ENCODE results near the gene RNF141.

RNF141 gene

DNA sequence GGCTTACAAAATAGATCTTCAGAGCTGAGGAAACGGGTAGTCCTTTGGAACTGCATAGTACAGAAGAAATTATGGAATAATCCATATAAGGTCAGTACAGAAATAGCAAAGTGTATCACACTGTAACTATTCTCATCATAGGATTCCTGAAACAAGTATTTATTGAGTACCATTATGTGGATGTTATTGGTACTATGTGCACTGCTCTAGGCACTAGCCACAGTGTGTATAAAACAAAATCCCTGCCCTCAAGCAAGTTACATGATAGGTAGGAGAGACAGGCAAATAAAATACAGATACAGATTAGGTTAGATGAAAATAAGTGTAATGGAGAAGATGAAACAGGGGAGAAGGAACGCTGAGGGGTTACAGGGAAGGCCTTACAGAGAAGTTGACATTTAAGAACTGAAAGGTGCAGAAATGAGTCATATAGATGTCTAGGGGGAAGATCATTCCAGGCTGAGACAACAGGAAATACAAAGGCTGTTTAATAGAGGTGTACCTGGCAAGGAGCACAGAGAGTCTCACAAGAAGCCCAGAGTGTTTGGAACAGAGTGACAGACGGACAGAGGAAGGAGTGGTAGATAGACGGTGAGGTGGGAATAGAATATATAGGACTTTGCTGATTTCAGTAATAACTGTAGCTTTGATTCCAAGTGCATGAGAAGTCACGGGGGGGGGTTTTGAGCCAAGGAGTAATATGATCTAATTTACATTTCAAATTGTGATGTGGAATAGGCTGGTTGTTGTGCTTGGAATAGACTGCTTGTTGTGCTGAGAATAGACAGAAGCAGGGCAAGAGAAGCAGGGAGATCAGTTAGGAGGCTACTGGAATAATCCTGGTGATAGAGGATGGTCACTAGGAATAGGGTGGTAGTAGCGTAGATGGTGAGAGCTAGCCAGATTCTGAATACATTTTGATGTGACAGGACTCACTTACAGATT, 13.7 kb downstream of the RNF141 start:
- H4K91ac ChIP-seq (ENCODE audit: low read depth, low read length, poor library complexity), result no peak overlapping the region
- H2BK15ac ChIP-seq (ENCODE audit: low read length), result no peak overlapping the region
- H4K8ac ChIP-seq (ENCODE audit: low read depth, low read length), result no peak overlapping the region
- peaks cover 1 to 86% of the 10 kb centered on the region in 2 donors for H3K36me3 ChIP-seq (replicated peaks in 1 of 2; ENCODE audit: control insufficient read depth in 2 of 2, insufficient read depth in 2 of 2, low read length in 2 of 2)
- WGBS, 2 donors (ENCODE audit: extremely low coverage in 2 of 2, insufficient read length in 2 of 2, insufficient replicate concordance in 1 of 2), result no CpG with 5 or more reads among the region's 6 CpGs
- no peak overlapping the region for H3K4me2 ChIP-seq (ENCODE audit: insufficient read depth, low read length, poor library complexity, severe bottlenecking)
- no peak overlapping the region for H3K4ac ChIP-seq (ENCODE audit: low read length)
- H3K4me1 ChIP-seq (ENCODE audit: control insufficient read depth in 2 of 2, insufficient read depth in 1 of 2, low read depth in 1 of 2, low read length in 2 of 2), result no peaks in the 10 kb centered on the region
- H2AFZ ChIP-seq (ENCODE audit: low read length), result no peak overlapping the region
- H3K9ac ChIP-seq (ENCODE audit: low read depth, low read length, poor library complexity), result no peak overlapping the region
- no peaks in the 10 kb centered on the region for H3K9me3 ChIP-seq (replicated peaks in 1 of 2; ENCODE audit: control insufficient read depth in 2 of 2, insufficient read depth in 1 of 2, low read depth in 1 of 2, low read length in 2 of 2)
- H3K14ac ChIP-seq (ENCODE audit: low read length), result no peak overlapping the region
- H3K18ac ChIP-seq (ENCODE audit: low read length), result no peak overlapping the region
- H3K27me3 ChIP-seq (ENCODE audit: control insufficient read depth in 3 of 3, insufficient read depth in 3 of 3, low read depth in 1 of 3, low read length in 3 of 3), result no peaks in the 10 kb centered on the region
- H2BK5ac ChIP-seq (ENCODE audit: low read length), result no peak overlapping the region
- no peaks in the 10 kb centered on the region for H3K79me1 ChIP-seq (ENCODE audit: low read depth, low read length)
- H2BK12ac ChIP-seq (ENCODE audit: low read length), result no peak overlapping the region
- H3K23ac ChIP-seq (ENCODE audit: low read depth, low read length, poor library complexity), result no peak overlapping the region
- no peak overlapping the region for H3K4me3 ChIP-seq (ENCODE audit: low read length in 2 of 2)
- H3K27ac ChIP-seq (replicated peaks; ENCODE audit: low read length), result no peak overlapping the region
- no peak overlapping the region for H2BK120ac ChIP-seq (ENCODE audit: low read depth, low read length)
- no peak for DNase-seq (ENCODE audit: low spot score)
- no peak overlapping the region for H2AK5ac ChIP-seq (ENCODE audit: low read depth, low read length)

DNA sequence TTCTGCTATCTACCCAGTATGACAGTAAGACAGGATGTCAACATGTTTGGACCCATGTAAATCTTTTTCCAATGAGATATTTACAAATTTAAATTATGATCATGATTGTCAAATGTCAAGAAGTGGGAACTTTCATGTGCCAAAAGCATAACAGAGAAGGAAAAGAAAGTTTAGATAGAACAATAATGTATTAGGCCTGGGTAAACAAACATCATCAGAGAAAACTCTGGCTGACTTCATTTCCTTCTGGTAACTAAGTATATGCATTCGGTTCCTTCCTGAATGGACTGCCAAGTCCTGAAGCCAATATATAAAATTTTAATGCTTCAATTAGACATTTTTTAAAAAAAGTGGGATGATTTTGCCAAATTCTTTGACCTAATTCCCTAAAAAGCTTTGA, 16.5 kb downstream of the RNF141 start:
- no CpG with 5 or more reads among the region's 1 CpG for WGBS, 2 donors (ENCODE audit: extremely low coverage in 2 of 2, insufficient read length in 2 of 2, insufficient replicate concordance in 1 of 2)
- peaks cover 4 to 91% of the 10 kb centered on the region in 2 donors for H3K36me3 ChIP-seq (replicated peaks in 1 of 2; ENCODE audit: control insufficient read depth in 2 of 2, insufficient read depth in 2 of 2, low read length in 2 of 2)
- H4K91ac ChIP-seq (ENCODE audit: low read depth, low read length, poor library complexity), result no peak overlapping the region

DNA sequence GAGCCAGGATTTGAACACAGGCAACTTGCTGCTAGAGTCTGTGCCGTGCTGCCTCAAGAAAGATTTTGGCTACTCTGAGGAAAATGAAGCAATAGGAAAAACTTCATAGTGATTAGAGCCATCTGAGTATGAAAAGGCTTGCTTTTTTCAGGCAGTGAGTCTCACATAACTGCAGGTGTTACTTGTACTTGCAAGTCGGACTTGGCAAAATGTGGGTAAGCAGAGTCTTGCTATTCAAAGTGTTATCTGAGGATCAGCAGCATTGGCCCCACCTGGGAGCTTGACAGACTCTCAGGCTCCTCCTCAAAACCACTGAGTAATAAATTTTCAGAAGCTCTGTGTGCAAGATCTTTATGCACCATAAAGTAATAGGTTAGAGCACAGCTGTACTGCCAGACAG, 18.1 kb downstream of the RNF141 start:
- WGBS, 2 donors (ENCODE audit: extremely low coverage in 2 of 2, insufficient read length in 2 of 2, insufficient replicate concordance in 1 of 2), result no CpG with 5 or more reads among the region's 2 CpGs
- DNase-seq (ENCODE audit: low spot score), result no peak
- no peak overlapping the region for H2BK120ac ChIP-seq (ENCODE audit: low read depth, low read length)
- H3K36me3 ChIP-seq (replicated peaks in 1 of 2; ENCODE audit: control insufficient read depth in 2 of 2, insufficient read depth in 2 of 2, low read length in 2 of 2), result peaks cover 6 to 90% of the 10 kb centered on the region in 2 donors
- H4K91ac ChIP-seq (ENCODE audit: low read depth, low read length, poor library complexity), result no peak overlapping the region
- no peaks in the 10 kb centered on the region for H3K9me3 ChIP-seq (replicated peaks in 1 of 2; ENCODE audit: control insufficient read depth in 2 of 2, insufficient read depth in 1 of 2, low read depth in 1 of 2, low read length in 2 of 2)
- no peak overlapping the region for H3K27ac ChIP-seq (replicated peaks; ENCODE audit: low read length)
- no peak overlapping the region for H2BK12ac ChIP-seq (ENCODE audit: low read length)
- no peaks in the 10 kb centered on the region for H3K79me1 ChIP-seq (ENCODE audit: low read depth, low read length)
- no peaks in the 10 kb centered on the region for H3K4me1 ChIP-seq (ENCODE audit: control insufficient read depth in 2 of 2, insufficient read depth in 1 of 2, low read depth in 1 of 2, low read length in 2 of 2)
- no peak overlapping the region for H4K8ac ChIP-seq (ENCODE audit: low read depth, low read length)
- no peak overlapping the region for H3K4me2 ChIP-seq (ENCODE audit: insufficient read depth, low read length, poor library complexity, severe bottlenecking)
- no peak overlapping the region for H3K23ac ChIP-seq (ENCODE audit: low read depth, low read length, poor library complexity)
- no peak overlapping the region for H2AFZ ChIP-seq (ENCODE audit: low read length)
- H2AK5ac ChIP-seq (ENCODE audit: low read depth, low read length), result no peak overlapping the region
- no peak overlapping the region for H3K4me3 ChIP-seq (ENCODE audit: low read length in 2 of 2)
- no peak overlapping the region for H2BK5ac ChIP-seq (ENCODE audit: low read length)
- no peak overlapping the region for H3K4ac ChIP-seq (ENCODE audit: low read length)
- H3K18ac ChIP-seq (ENCODE audit: low read length), result no peak overlapping the region
- H3K14ac ChIP-seq (ENCODE audit: low read length), result no peak overlapping the region
- no peak overlapping the region for H2BK15ac ChIP-seq (ENCODE audit: low read length)
- no peak overlapping the region for H3K9ac ChIP-seq (ENCODE audit: low read depth, low read length, poor library complexity)
- no peaks in the 10 kb centered on the region for H3K27me3 ChIP-seq (ENCODE audit: control insufficient read depth in 3 of 3, insufficient read depth in 3 of 3, low read depth in 1 of 3, low read length in 3 of 3)

More for the DNA sequence above, 16.5 kb downstream of the RNF141 start:
- Histone ChIP-seq H2BK120ac (ENCODE audit: low read depth, low read length) (no peak overlapping the region), H2AK5ac (ENCODE audit: low read depth, low read length) (no peak overlapping the region), H2BK5ac (ENCODE audit: low read length) (no peak overlapping the region), H3K4me3 (ENCODE audit: low read length in 2 of 2) (no peak overlapping the region), H3K4me2 (ENCODE audit: insufficient read depth, low read length, poor library complexity, severe bottlenecking) (no peak overlapping the region), H3K79me1 (ENCODE audit: low read depth, low read length) (no peaks in the 10 kb centered on the region), H3K4ac (ENCODE audit: low read length) (no peak overlapping the region), H3K4me1 (ENCODE audit: control insufficient read depth in 2 of 2, insufficient read depth in 1 of 2, low read depth in 1 of 2, low read length in 2 of 2) (no peaks in the 10 kb centered on the region), H3K9me3 (replicated peaks in 1 of 2; ENCODE audit: control insufficient read depth in 2 of 2, insufficient read depth in 1 of 2, low read depth in 1 of 2, low read length in 2 of 2) (no peaks in the 10 kb centered on the region), H3K18ac (ENCODE audit: low read length) (no peak overlapping the region), H3K23ac (ENCODE audit: low read depth, low read length, poor library complexity) (no peak overlapping the region), H3K27me3 (ENCODE audit: control insufficient read depth in 3 of 3, insufficient read depth in 3 of 3, low read depth in 1 of 3, low read length in 3 of 3) (no peaks in the 10 kb centered on the region), H2BK12ac (ENCODE audit: low read length) (no peak overlapping the region), H3K9ac (ENCODE audit: low read depth, low read length, poor library complexity) (no peak overlapping the region), H3K27ac (replicated peaks; ENCODE audit: low read length) (no peak overlapping the region), H4K8ac (ENCODE audit: low read depth, low read length) (no peak overlapping the region), H3K14ac (ENCODE audit: low read length) (no peak overlapping the region), H2AFZ (ENCODE audit: low read length) (no peak overlapping the region), H2BK15ac (ENCODE audit: low read length) (no peak overlapping the region)
- no peak for DNase-seq (ENCODE audit: low spot score)

DNA sequence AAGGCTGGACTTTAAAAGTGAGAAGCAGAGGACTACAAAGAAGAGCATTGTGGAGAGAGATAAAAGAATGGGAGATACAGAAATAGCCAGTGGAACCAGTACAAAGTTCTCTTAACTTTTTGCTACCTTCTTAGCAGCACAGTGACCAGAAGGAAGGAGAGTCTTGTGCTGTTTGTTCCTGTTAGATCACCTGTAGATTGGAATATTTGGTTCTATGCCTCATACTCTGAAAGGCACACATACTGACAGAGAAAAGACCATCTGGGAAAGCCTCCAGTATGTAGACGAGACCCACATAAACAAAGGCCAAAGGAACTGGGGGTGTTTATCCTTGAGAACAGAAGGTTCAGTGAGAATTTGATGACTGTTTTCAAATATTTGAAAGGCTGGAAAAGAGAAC, 18.7 kb downstream of the RNF141 start:
- Histone ChIP-seq H4K8ac (ENCODE audit: low read depth, low read length) (no peak overlapping the region), H2BK15ac (ENCODE audit: low read length) (no peak overlapping the region), H3K4ac (ENCODE audit: low read length) (no peak overlapping the region), H3K9me3 (replicated peaks in 1 of 2; ENCODE audit: control insufficient read depth in 2 of 2, insufficient read depth in 1 of 2, low read depth in 1 of 2, low read length in 2 of 2) (no peaks in the 10 kb centered on the region), H2BK120ac (ENCODE audit: low read depth, low read length) (no peak overlapping the region), H2AFZ (ENCODE audit: low read length) (no peak overlapping the region), H2BK12ac (ENCODE audit: low read length) (no peak overlapping the region), H3K18ac (ENCODE audit: low read length) (no peak overlapping the region), H3K27me3 (ENCODE audit: control insufficient read depth in 3 of 3, insufficient read depth in 3 of 3, low read depth in 1 of 3, low read length in 3 of 3) (no peaks in the 10 kb centered on the region), H3K4me1 (ENCODE audit: control insufficient read depth in 2 of 2, insufficient read depth in 1 of 2, low read depth in 1 of 2, low read length in 2 of 2) (no peaks in the 10 kb centered on the region), H3K4me3 (ENCODE audit: low read length in 2 of 2) (no peak overlapping the region), H2AK5ac (ENCODE audit: low read depth, low read length) (no peak overlapping the region), H3K9ac (ENCODE audit: low read depth, low read length, poor library complexity) (no peak overlapping the region), H3K14ac (ENCODE audit: low read length) (no peak overlapping the region), H2BK5ac (ENCODE audit: low read length) (no peak overlapping the region), H3K27ac (replicated peaks; ENCODE audit: low read length) (no peak overlapping the region), H4K91ac (ENCODE audit: low read depth, low read length, poor library complexity) (no peak overlapping the region), H3K4me2 (ENCODE audit: insufficient read depth, low read length, poor library complexity, severe bottlenecking) (no peak overlapping the region), H3K79me1 (ENCODE audit: low read depth, low read length) (no peaks in the 10 kb centered on the region), H3K23ac (ENCODE audit: low read depth, low read length, poor library complexity) (no peak overlapping the region), H3K36me3 (replicated peaks in 1 of 2; ENCODE audit: control insufficient read depth in 2 of 2, insufficient read depth in 2 of 2, low read length in 2 of 2) (peaks cover 4 to 86% of the 10 kb centered on the region in 2 donors)
- DNase-seq (ENCODE audit: low spot score), result no peak
- no CpG with 5 or more reads among the region's 1 CpG for WGBS, 2 donors (ENCODE audit: extremely low coverage in 2 of 2, insufficient read length in 2 of 2, insufficient replicate concordance in 1 of 2)

Measured in neuronal stem cell (in vitro differentiated cells).